Thoracic aorta (tissue), 2 donors: Measurements from ENCODE around the gene SMARCA4. TPM values are rescaled to one million over a fixed set of nuclear protein-coding genes. Genes with fewer than 3 reads are reported as not detected.

Experiments used
- ATAC-seq: fragments of 150-250 bp; one replicate; pipeline ENCODE4 v1.8.0; 2017; ENCODE audit warnings: low read depth; ENCODE audit not compliant: insufficient number of reproducible peaks, low FRiP score
- DNase-seq: peaks from one replicate; pipeline ENCODE4 v3.0.0-alpha.2; 2020; ENCODE audit warnings: low spot score
- H3K27ac ChIP-seq, 2 donors: fragments of 200-600 bp; sonication (generic); 1 replicate in 1 of 2; 2 replicates in 1 of 2; pipeline ENCODE4 v1.5.1; 2016; ENCODE audit warnings: mild to moderate bottlenecking in 2 of 2, moderate library complexity in 2 of 2
- H3K27me3 ChIP-seq: fragments of 200-600 bp; sonication (generic); replicated peaks from 2 replicates; pipeline ENCODE4 v1.6.0; 2016; ENCODE audit warnings: mild to moderate bottlenecking; ENCODE audit not compliant: insufficient read depth
- H3K36me3 ChIP-seq: fragments of 200-600 bp; sonication (generic); one replicate; pipeline ENCODE4 v1.5.1; 2016
- H3K4me1 ChIP-seq, 2 donors: fragments of 200-600 bp; sonication (generic); 1 replicate in 1 of 2; 2 replicates in 1 of 2; pipeline versions ENCODE4 v1.5.1 to v1.6.0; 2016; ENCODE audit warnings: low read depth in 2 of 2, mild to moderate bottlenecking in 1 of 2; ENCODE audit not compliant: control insufficient read depth in 1 of 2
- H3K4me3 ChIP-seq: fragments of 200-600 bp; sonication (generic); 2 replicates; pipeline ENCODE4 v1.5.1; 2016; ENCODE audit warnings: mild to moderate bottlenecking
- H3K9me3 ChIP-seq: fragments of 200-600 bp; sonication (generic); 2 replicates; pipeline ENCODE4 v1.5.1; 2016
- CTCF ChIP-seq: fragments of 200-600 bp; sonication (generic); IDR thresholded peaks from one replicate; pipeline ENCODE4 v1.5.1; 2019; ENCODE audit warnings: antibody characterized with exemption
- total RNA-seq, 2 donors: library from RNA; depleted of rRNA; stranded (reverse); fragments of >200 nt; gene quantifications; one replicate each; pipeline versions ENCODE4 v1.1.0 to v1.2.3, GENCODE V29; 2016

Gene SMARCA4
- total RNA-seq, 2 donors from 2014 or later, result 63.8 to 85.9 TPM

GRCh38 chr19:11016631-11017030 is 55.8 kb downstream of the SMARCA4 start:
- H3K4me3 ChIP-seq, result no peak overlapping the region
- H3K27me3 ChIP-seq, result no peaks in the 10 kb centered on the region
- ATAC-seq (no peak), DNase-seq (no peak)
- TF ChIP-seq CTCF, result no peak
- no peak overlapping the region for H3K27ac ChIP-seq
- peaks cover 49% of the 10 kb centered on the region for H3K36me3 ChIP-seq
- H3K4me1 ChIP-seq, result no peaks in the 10 kb centered on the region
- no peaks in the 10 kb centered on the region for H3K9me3 ChIP-seq

GRCh38 chr19:11017275-11018035 is 56.6 kb downstream of the SMARCA4 start:
- no peak for TF ChIP-seq CTCF
- Histone ChIP-seq H3K4me3 (no peak overlapping the region), H3K27me3 (no peaks in the 10 kb centered on the region), H3K4me1 (no peaks in the 10 kb centered on the region), H3K27ac (no peak overlapping the region), H3K9me3 (no peaks in the 10 kb centered on the region), H3K36me3 (peaks cover 55% of the 10 kb centered on the region)
- ATAC-seq, result no peak
- DNase-seq, result no peak

GRCh38 chr19:11018179-11018578 is 57.3 kb downstream of the SMARCA4 start:
- Histone ChIP-seq H3K27me3 (no peaks in the 10 kb centered on the region), H3K27ac (no peak overlapping the region), H3K4me3 (no peak overlapping the region), H3K36me3 (peaks cover 56% of the 10 kb centered on the region), H3K4me1 (no peaks in the 10 kb centered on the region), H3K9me3 (no peaks in the 10 kb centered on the region)
- no peak for TF ChIP-seq CTCF
- ATAC-seq (no peak), DNase-seq (no peak)

GRCh38 chr19:11018763-11019162 is 57.9 kb downstream of the SMARCA4 start:
- H3K4me1 ChIP-seq, result no peaks in the 10 kb centered on the region
- peaks cover 56% of the 10 kb centered on the region for H3K36me3 ChIP-seq
- no peak for DNase-seq
- no peaks in the 10 kb centered on the region for H3K9me3 ChIP-seq
- no peak for TF ChIP-seq CTCF
- H3K27me3 ChIP-seq, result no peaks in the 10 kb centered on the region
- ATAC-seq, result no peak
- H3K27ac ChIP-seq, result no peak overlapping the region
- no peak overlapping the region for H3K4me3 ChIP-seq

- Histone ChIP-seq H3K4me3 (no peak overlapping the region), H3K4me1 (no peaks in the 10 kb centered on the region), H3K27ac (no peak overlapping the region), H3K36me3 (peaks cover 56% of the 10 kb centered on the region), H3K27me3 (no peaks in the 10 kb centered on the region), H3K9me3 (no peaks in the 10 kb centered on the region)
- DNase-seq (no peak), ATAC-seq (no peak)
- TF ChIP-seq CTCF, result no peak
Measured at GRCh38 chr19:11019262-11019661, 58.4 kb downstream of the SMARCA4 start.
